Right lobe of liver (tissue), 4 donors: ENCODE results near the gene FASTK.

ENCODE experiments used
- POLR2A ChIP-seq: fragments of 450-650 bp; IDR thresholded peaks from one replicate; pipeline ENCODE4 v1.6.1; 2017; ENCODE audit warnings: antibody characterized with exemption, mild to moderate bottlenecking
- TF ChIP-seq, protein P1 (sequence below), 4 donors: fragments of 200-600 bp in 3 of 4; fragments of 450-650 bp in 1 of 4; IDR thresholded peaks; one replicate each; pipeline versions ENCODE4 v1.5.1 to v1.8.0; 2016 to 2022; ENCODE audit warnings: antibody characterized with exemption in 4 of 4, mild to moderate bottlenecking in 2 of 4
- donor health status: DM: no; HTN: no; CAD: no.
- donor health status: DM: no; HTN: no; CAD: no.
- donor health status: DM: no; HTN: yes; CAD: no.

DNA sequence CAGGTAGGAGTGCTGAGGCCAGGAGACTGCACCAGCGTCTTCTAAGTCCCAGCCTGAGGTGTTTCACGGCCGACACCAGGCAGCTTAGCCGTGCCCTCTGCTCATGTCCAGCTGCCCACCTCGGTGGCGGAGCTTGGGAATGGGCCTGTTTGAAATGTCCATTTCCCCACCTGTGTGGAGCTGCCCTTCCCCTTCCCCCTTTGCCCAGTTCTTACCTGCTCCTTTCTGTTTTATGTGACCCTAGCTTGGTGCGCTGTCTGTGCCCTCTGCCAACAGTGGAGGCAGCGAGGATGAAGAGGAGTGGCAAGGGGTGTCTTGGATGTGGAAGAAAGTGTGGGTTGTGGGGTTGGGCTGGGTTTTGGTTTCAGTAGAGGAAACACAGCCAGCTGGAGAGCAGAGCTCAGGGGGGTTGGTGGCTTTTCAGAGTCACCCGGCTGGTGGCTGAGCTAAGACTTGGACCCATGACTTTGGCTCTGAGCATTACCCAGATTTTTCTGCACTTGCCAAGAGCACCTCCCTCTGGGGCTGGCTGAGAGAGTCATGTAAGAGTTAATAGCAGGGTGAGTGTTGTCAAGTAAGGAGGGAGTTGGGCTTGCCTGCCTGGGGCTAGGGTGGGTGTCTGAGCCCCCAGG lies 49.5 kb upstream of the FASTK start:
- TF ChIP-seq, protein P1, sequence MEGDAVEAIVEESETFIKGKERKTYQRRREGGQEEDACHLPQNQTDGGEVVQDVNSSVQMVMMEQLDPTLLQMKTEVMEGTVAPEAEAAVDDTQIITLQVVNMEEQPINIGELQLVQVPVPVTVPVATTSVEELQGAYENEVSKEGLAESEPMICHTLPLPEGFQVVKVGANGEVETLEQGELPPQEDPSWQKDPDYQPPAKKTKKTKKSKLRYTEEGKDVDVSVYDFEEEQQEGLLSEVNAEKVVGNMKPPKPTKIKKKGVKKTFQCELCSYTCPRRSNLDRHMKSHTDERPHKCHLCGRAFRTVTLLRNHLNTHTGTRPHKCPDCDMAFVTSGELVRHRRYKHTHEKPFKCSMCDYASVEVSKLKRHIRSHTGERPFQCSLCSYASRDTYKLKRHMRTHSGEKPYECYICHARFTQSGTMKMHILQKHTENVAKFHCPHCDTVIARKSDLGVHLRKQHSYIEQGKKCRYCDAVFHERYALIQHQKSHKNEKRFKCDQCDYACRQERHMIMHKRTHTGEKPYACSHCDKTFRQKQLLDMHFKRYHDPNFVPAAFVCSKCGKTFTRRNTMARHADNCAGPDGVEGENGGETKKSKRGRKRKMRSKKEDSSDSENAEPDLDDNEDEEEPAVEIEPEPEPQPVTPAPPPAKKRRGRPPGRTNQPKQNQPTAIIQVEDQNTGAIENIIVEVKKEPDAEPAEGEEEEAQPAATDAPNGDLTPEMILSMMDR (IDR thresholded peaks at IDR 0.05), result no peak
- no peak for TF ChIP-seq POLR2A
